ENCODE data around the gene PPM1A.

Gene PPM1A

GRCh38 chr14:60252630-60253029 lies 3.6 kb downstream of the PPM1A start:
- DNase-seq = no peak
- intact Hi-C loops (cut with DNase I) = no loop called here

GRCh38 chr14:60253649-60254048 lies 4.6 kb downstream of the PPM1A start:
- no peak for DNase-seq
- intact Hi-C loops (cut with DNase I) = no loop called here

GRCh38 chr14:60254176-60254575 lies 5.2 kb downstream of the PPM1A start:
- DNase-seq = no peak
- intact Hi-C loops (cut with DNase I) = no loop called here

- DNase-seq = no peak
- intact Hi-C loops (cut with DNase I) = no loop called here
Observed at GRCh38 chr14:60257865-60258264, 8.8 kb downstream of the PPM1A start.

GRCh38 chr14:60265163-60265562 lies 16.1 kb downstream of the PPM1A start:
- DNase-seq = no peak
- intact Hi-C loops (cut with DNase I) = no loop called here

DNA sequence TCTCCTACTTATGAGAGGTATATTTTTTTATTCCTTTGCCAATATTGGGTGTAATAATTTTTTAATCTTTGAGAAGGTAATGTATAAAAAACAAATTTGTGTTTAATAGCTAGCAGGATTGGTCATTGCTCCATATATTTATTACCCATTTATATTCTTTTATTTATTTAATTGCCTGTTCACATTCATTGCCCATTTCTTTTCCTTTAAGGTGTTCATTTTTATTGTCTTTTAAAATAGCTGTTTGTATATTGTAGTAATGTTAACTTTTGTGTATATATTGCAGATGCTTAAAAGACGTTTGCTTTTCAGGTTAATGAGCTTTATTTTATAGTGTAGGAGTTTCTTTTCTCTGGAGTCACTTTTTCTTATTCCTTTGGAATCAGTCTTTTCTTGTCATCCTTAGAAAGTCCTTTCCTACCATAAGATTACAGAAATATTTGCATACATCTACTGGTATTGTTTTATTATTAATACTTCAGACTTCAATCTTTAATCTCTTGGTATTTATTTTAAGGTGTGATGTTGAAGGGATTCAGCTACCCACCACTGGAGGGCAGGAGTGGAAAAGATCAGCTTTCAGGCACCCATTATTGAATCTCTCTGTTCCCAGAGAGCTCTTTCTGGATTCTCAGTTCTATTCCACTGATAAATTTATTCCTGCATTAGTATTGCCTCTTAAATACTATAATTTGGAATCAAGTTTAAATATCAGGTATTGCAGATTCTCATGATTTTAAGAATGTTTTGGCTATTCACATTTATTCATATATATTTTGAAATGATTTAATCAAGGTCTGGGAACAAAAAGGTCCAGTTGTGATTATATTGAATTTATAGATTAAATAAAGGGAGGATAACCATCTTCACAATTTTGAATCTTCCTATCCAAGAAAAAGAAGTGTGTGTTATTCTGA lies 17.3 kb downstream of the PPM1A start:
- DNase-seq = no peak
- intact Hi-C loops (cut with DNase I) = no loop called here

DNA sequence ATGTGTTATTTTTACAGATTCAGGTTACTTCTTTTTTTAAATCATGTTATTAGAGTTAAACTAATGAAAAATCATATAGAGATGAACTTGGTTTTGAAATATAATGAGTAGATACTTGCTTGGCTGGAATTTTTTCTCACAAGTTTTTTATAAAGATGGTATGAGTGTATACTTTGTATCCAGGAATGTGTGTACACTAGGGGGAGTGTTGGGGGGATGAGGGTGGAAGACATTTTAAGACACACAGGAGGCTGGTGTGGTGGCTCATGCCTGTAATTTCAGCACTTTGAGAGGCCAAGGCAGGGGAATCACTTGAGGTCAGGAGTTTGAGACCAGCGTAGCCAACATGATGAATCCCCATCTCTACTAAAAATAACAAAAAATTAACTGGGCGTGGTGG lies 23.2 kb downstream of the PPM1A start:
- intact Hi-C loops (cut with DNase I) = no loop called here

DNA sequence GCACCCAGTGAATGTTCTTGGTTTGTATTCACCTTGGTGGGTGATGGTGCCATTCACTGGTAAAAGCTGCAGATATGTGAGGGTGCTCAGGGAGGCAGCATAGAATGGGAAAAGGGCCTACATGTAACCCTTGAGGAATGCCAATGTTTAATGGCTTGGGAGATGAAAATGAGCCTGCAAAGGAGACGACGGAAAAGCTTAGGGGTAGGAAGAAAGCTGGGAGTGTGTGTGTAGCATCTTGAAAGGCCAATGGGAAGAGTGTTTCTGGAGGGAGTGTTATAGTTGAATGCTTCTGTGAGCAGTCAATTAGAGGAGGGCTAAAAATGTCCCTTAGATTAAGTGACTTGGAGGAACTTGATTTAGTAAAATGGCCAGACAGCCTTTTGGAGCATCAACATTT lies 24.9 kb downstream of the PPM1A start:
- intact Hi-C loops (cut with DNase I) = no loop called here
- no peak for DNase-seq

More for the DNA sequence above, 23.2 kb downstream of the PPM1A start:
- no peak for DNase-seq

DNA sequence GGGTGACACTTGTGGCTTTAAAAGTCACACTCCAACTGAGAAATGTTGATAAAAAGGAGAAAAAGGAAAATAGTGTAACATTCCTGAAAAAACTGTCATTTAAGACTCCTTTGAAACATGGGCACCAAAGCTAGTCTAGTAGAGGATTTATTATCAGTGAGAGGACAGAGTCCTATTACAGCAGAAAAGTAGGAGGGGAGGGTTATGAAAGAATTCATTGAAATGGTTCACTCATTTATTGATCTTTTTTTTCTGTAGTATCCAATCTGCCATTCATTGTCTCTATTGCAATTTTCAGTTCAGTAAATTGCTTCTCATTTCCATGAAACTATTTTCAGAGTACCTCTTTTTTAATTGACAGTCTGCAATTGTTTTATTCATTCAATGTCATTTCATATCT lies 25.4 kb downstream of the PPM1A start:
- intact Hi-C loops (cut with DNase I) = no loop called here
- no peak for DNase-seq

DNA sequence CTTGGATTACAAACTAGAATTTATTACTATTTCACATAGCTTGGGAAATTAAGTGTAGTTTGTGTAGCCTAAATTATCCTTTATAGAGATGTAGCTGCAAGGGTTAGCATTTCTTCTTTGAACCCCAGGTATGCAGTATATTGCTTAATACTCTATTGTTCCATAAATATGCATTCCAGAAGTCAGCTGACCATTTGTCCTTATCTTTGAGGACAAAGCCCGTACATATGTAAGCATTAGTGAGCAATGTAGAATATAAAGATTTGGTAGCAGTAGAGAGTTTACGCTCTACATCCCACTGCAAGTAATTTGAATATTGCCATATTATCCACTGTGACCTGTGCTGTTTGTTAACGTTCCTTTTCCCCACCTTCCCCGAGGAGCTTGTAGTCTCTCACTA lies 26.9 kb downstream of the PPM1A start:
- intact Hi-C loops (cut with DNase I) = no loop called here
- no peak for DNase-seq

GRCh38 chr14:60276347-60276746 lies 27.3 kb downstream of the PPM1A start:
- DNase-seq = no peak
- intact Hi-C loops (cut with DNase I) = no loop called here

DNA sequence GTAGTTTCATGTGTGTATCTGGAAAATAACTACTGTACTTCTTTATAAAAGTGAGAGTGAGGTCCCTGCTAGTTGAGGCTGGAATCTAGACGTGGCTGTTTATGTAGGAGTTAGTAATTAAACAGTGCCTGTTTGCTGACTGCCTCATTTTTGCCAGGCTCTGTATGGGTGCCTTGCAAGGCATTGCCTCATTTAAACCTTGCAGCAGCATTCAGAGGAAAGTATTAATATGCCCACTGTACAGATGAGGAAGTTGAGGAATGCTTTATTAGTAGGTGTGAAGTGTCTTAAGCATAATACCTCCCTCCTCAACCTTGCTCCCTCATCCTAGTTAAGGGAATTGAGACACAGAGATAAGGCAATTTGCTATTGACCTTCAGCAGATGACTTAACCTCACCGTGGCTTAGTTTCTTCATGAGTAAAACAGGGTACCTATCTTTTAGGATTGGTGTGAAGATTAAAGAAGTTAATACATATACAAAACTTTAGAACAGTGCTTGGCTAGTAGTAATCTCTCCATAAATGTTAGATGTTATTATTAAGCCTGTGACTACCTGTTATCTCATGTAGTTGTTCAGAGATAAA lies 28.7 kb downstream of the PPM1A start:
- no peak for DNase-seq
- intact Hi-C loops (cut with DNase I) = no loop called here

- intact Hi-C loops (cut with DNase I) = no loop called here
- DNase-seq = no peak
Observed at GRCh38 chr14:60278350-60278749, 29.3 kb downstream of the PPM1A start.

GRCh38 chr14:60287452-60287851 lies 38.4 kb downstream of the PPM1A start:
- intact Hi-C loops (cut with DNase I) = no loop called here
- no peak for DNase-seq

DNA sequence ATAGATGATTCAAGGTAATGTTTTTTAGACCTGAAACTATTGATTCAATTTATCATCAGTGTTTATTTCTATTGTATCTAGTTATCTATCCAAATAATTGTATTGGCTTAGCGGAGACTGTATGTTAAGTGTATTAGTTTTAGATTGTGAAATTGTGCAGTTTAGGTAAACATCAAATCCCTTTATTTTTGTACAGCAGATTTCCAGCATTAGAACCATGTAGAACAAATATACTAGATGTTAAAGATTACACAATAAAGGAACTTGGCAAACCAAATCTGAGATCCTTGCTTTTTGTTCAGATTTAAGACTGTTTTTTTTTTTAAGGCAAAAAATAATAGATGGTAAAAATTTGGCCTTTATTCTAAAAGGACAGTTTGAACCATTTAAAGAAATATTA lies 39.3 kb downstream of the PPM1A start:
- DNase-seq = no peak
- intact Hi-C loops (cut with DNase I) = no loop called here

GRCh38 chr14:60294411-60295069 lies 45.5 kb downstream of the PPM1A start:
- no peak for DNase-seq
- intact Hi-C loops (cut with DNase I) = no loop called here

DNA sequence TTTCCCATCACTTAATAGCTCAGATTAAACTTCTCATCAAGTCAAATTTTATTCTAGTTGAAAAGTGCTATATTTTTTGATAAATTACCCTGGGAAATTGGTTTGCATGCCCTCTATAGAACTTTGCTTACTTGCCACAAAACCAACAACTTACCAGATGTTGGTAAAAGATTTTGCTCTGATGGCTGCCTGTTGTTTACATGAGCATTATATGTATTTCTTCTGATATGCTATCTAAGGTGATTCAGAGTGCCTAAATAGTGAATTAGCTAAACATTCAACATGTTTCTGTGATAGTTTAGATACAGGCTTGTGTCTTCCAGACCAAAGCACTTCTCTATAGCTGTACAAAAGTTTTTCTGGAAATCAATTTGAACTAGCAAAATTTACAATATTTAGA lies 51.0 kb downstream of the PPM1A start:
- no peak for DNase-seq
- intact Hi-C loops (cut with DNase I) = no loop called here

- intact Hi-C loops (cut with DNase I) = no loop called here
- no peak for DNase-seq
Observed at GRCh38 chr14:60301685-60302084, 52.7 kb downstream of the PPM1A start.

GRCh38 chr14:60302663-60303062 lies 53.6 kb downstream of the PPM1A start:
- no peak for DNase-seq

GRCh38 chr14:60303745-60304144 lies 54.7 kb downstream of the PPM1A start:
- DNase-seq = no peak
- intact Hi-C loops (cut with DNase I) = no loop called here

More at GRCh38 chr14:60302663-60303062, 53.6 kb downstream of the PPM1A start:
- intact Hi-C loops (cut with DNase I) = no loop called here

Data from head of caudate nucleus (tissue), 42 donors.